GM06990 (cell line): Measurements from ENCODE around the gene STK16.

ENCODE experiments used
- DNase-seq: peaks from one replicate; pipeline ENCODE4 v3.0.0-alpha.2; 2011; ENCODE audit not compliant: insufficient read length; ENCODE audit errors: extremely low read depth
- H3K27me3 ChIP-seq: replicated peaks from 2 replicates; pipeline ENCODE4 v1.6.0; 2011; ENCODE audit warnings: low read length; ENCODE audit not compliant: control insufficient read depth, insufficient read depth
- H3K36me3 ChIP-seq: 2 replicates; pipeline ENCODE4 v1.5.1; 2011; ENCODE audit warnings: low read length; ENCODE audit not compliant: control insufficient read depth, insufficient read depth
- H3K4me3 ChIP-seq: replicated peaks from 2 replicates; pipeline ENCODE4 v1.5.1; 2011; ENCODE audit warnings: low read depth, mild to moderate bottlenecking, control low read depth, low read length
- TF ChIP-seq, protein P1 (sequence below): IDR thresholded peaks from 2 replicates; pipeline ENCODE4 v1.5.1; 2011; ENCODE audit warnings: low read length, control low read depth, mild to moderate bottlenecking, inconsistent platforms; ENCODE audit not compliant: insufficient read depth, poor library complexity, severe bottlenecking

The STK16 gene

DNA sequence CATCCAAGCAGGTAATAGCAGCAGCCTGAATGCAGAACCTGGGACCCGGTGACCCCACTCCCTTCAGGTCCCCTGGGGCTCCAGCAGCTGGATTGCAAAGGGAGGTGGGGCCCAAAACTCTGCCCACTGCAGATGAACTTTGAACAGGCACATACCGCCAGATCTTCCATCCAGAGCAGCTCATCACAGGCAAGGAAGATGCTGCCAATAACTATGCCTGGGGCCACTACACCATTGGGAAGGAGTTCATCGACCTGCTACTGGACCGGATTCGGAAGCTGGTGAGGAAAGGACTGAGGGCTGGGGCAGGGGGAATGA is 24.7 kb downstream of the STK16 start:
- H3K36me3 ChIP-seq: no peaks in the 10 kb centered on the region
- no peak overlapping the region for H3K4me3 ChIP-seq
- DNase-seq: no peak
- TF ChIP-seq, protein P1, sequence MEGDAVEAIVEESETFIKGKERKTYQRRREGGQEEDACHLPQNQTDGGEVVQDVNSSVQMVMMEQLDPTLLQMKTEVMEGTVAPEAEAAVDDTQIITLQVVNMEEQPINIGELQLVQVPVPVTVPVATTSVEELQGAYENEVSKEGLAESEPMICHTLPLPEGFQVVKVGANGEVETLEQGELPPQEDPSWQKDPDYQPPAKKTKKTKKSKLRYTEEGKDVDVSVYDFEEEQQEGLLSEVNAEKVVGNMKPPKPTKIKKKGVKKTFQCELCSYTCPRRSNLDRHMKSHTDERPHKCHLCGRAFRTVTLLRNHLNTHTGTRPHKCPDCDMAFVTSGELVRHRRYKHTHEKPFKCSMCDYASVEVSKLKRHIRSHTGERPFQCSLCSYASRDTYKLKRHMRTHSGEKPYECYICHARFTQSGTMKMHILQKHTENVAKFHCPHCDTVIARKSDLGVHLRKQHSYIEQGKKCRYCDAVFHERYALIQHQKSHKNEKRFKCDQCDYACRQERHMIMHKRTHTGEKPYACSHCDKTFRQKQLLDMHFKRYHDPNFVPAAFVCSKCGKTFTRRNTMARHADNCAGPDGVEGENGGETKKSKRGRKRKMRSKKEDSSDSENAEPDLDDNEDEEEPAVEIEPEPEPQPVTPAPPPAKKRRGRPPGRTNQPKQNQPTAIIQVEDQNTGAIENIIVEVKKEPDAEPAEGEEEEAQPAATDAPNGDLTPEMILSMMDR: no peak
- no peaks in the 10 kb centered on the region for H3K27me3 ChIP-seq

DNA sequence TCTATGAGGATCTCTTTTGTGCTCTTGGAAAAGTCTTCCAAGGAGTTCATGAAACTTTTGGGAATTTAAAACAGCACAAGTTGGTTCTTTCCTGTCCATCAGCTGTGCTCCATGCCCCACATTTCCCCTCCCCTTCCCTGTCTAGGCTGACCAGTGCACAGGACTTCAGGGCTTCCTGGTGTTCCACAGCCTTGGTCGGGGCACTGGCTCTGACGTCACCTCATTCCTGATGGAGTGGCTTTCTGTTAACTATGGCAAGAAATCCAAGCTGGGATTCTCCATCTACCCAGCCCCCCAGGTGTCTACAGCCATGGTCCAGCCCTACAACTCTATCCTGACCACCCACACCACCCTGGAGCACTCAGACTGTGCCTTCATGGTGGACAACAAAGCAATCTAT is 25.7 kb downstream of the STK16 start:
- Histone ChIP-seq H3K36me3 (no peaks in the 10 kb centered on the region), H3K4me3 (no peak overlapping the region), H3K27me3 (no peaks in the 10 kb centered on the region)
- no peak for DNase-seq
- TF ChIP-seq, protein P1: no peak

- Histone ChIP-seq H3K27me3 (no peaks in the 10 kb centered on the region), H3K4me3 (no peak overlapping the region), H3K36me3 (no peaks in the 10 kb centered on the region)
- no peak for DNase-seq
- TF ChIP-seq, protein P1: no peak
Measured at GRCh38 chr2:219272356-219272755, 27.1 kb downstream of the STK16 start.

DNA sequence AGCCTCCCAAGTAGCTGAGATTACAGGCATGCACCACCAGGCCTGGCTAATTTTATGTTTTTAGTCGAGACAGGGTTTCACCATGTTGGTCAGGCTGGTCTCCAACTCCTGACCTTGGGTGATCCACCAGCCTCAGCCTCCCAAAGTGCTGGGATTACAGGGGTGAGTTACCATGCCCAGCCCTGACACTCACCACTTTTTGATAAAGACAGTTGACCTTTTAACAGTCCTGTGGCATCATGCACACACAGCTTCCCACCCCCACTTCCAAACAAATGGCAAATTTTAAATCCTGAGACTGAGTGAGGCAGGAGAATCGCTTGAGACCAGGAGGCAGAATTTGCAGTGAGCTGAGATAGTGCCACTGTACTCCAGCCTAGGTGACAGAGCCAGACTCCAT is 27.7 kb downstream of the STK16 start:
- no peaks in the 10 kb centered on the region for H3K27me3 ChIP-seq
- no peak overlapping the region for H3K4me3 ChIP-seq
- TF ChIP-seq, protein P1: no peak
- no peaks in the 10 kb centered on the region for H3K36me3 ChIP-seq
- no peak for DNase-seq

DNA sequence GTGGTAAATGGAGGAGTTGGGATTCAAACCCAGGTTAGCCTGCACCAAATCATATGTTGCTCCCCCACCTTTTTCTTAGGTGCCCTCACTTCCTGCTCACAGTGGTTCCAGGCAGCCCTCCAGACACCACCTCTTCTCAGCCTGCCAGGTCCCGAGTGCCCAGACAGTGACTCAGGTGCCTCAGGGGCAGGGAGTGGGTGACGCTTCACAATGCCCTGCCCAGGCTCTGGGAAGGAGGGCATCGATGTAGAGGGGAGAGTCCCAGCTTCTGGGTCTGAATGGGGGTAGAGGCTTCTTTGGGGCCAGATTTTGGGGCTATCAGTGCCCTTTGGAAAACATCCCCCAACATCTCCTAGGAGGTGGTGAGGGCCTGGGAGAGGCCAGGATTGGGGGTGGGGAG is 28.7 kb downstream of the STK16 start:
- Histone ChIP-seq H3K36me3 (no peaks in the 10 kb centered on the region), H3K27me3 (no peaks in the 10 kb centered on the region), H3K4me3 (no peak overlapping the region)
- TF ChIP-seq, protein P1: no peak
- DNase-seq: no peak

DNA sequence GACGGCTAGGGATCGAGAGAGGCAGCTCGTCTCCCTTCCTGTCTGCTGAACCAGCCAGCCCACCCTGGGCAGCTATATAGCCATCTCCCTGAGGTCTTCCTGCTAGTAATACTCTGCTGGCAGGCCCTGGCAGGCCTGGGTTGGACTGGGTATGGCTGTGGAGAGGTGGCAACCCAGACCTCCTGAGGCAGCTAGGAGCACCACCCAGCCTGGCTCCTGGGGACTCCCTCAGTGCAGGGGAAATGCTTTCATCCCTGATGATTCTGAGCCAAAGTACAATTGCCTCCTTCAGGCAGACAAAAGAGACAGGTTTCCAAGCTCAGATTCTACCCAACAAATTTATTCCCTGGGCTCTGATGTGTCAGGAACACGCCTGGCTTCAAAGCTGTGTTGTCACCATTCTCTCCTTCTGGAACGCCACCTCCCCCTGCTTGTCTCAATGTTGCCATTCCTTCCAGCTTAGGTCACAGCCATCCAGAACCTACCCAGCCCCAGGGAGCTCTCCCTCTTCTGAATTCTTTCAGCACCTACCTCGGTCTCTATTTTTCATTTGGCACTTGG is 29.2 kb downstream of the STK16 start:
- DNase-seq: no peak
- no peaks in the 10 kb centered on the region for H3K27me3 ChIP-seq
- H3K4me3 ChIP-seq: no peak overlapping the region
- H3K36me3 ChIP-seq: no peaks in the 10 kb centered on the region
- TF ChIP-seq, protein P1: no peak
